Cardiac septum (tissue), 1 donor: Measurements from ENCODE around the gene CD79B. TPM values are rescaled to one million over a fixed set of nuclear protein-coding genes. Genes with fewer than 3 reads are reported as not detected.
"Not testable (repeated sequence)": the region's sequence is repeated elsewhere in the genome, so short reads cannot be mapped to it uniquely, and the experiment has no call there.

ENCODE experiments used
- DNase-seq: peaks from one replicate; pipeline ENCODE4 v3.0.0-alpha.2; 2020; ENCODE audit warnings: low spot score
- intact Hi-C: fragments of 100-400 bp; cut with DNase I; formaldehyde crosslinking; loops from one replicate; pipeline ENCODE4 v1.14.0; 2022
- total RNA-seq: library from RNA; stranded (reverse); fragmentation: NEBNext Ultra II Directional; extraction: Animal tissue kit (Norgen Biotek cat#: 25700); gene quantifications from one replicate; pipeline ENCODE4 v1.2.1, GENCODE V29; 2021
- donor health status: DM: no; HTN: no; CAD: no.

The CD79B gene
- total RNA-seq, 1 donor from 2014 or later, result 2.7 TPM

DNA sequence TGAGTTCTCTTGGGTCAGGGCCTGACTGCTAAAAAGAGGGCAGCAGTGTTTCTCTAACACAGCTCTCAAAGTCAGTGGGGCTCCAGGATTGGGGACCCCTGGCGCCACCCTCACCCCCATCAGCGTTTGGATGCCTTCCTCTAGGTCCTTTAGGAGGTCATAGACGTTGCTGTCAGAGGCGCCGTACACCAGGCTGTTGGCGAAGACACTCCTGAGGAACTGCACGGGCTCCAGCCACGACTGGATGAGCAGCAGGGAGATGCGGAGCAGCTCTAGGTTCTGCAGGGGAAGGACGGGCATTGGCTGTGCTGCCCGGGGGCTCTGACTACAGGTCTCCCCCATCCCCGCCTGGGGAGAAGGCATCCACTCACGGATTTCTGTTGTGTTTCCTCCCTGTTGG is 14.5 kb downstream of the CD79B start:
- intact Hi-C loops, result loop anchor here (2.0 to 5.0 kb wide), 3 partner anchors 73 to 215 kb away; partner anchors contain the start of gene ERN1
- no peak for DNase-seq

DNA sequence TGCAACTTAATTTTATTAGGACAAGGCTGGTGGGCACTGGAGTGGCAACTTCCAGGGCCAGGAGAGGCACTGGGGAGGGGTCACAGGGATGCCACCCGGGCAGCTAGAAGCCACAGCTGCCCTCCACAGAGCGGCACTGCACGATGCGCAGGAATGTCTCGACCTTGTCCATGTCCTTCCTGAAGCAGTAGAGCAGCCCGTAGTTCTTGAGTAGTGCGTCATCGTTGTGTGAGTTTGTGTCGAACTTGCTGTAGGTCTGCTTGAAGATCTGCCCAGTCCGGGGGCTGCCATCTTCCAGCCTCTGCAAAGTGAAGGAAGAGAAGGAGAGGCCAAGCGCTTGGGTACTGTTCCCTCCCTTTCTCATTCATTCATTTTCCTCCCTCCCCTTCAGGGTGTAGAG is 14.9 kb downstream of the CD79B start:
- DNase-seq, result peak; percentile 35
- intact Hi-C loops, result loop anchor here (5.0 kb wide), 1 partner anchor 215 kb away; the partner anchor contains the start of gene ERN1

DNA sequence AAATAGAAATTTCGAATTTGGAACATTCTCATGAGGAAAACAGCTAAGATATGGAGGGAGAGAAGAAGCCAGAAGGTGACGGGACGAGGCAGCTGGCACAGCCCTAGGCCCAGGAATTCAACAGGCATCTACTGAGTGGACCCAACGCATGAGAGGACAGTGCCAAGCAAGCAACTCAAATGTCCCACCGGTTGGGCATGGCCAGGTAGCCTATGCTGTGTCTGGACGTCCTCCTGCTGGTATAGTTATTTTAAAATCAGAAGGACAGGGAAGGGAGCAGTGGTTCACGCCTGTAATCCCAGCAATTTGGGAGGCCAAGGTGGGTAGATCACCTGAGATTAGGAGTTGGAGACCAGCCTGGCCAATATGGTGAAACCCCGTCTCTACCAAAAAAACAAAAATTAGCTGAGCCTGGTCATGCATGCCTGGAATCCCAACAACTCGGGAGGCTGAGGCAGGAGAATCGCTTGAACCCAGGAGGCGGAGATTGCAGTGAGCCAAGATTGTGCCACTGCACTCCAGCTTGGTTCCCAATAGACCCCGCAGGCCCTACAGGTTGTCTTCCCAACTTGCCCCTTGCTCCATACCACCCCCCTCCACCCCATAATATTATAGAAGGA is 15.5 kb downstream of the CD79B start:
- intact Hi-C loops, result loop anchor here (5.0 kb wide), 1 partner anchor 216 kb away; the partner anchor contains the start of gene ERN1
- DNase-seq, result peak; percentile 36

- intact Hi-C loops, result loop anchor here (5.0 kb wide), 1 partner anchor 217 kb away; the partner anchor contains the start of gene ERN1
- DNase-seq, result peak; percentile 19
These were observed 16.4 kb downstream of the CD79B start for GRCh38 chr17:63915753-63916152.

GRCh38 chr17:63914471-63914870 is 17.7 kb downstream of the CD79B start:
- intact Hi-C loops, result no loop called here
- DNase-seq, result no peak

- peak; percentile 41 for DNase-seq
- intact Hi-C loops, result no loop called here
These were observed 20.5 kb downstream of the CD79B start for GRCh38 chr17:63911657-63912100.

DNA sequence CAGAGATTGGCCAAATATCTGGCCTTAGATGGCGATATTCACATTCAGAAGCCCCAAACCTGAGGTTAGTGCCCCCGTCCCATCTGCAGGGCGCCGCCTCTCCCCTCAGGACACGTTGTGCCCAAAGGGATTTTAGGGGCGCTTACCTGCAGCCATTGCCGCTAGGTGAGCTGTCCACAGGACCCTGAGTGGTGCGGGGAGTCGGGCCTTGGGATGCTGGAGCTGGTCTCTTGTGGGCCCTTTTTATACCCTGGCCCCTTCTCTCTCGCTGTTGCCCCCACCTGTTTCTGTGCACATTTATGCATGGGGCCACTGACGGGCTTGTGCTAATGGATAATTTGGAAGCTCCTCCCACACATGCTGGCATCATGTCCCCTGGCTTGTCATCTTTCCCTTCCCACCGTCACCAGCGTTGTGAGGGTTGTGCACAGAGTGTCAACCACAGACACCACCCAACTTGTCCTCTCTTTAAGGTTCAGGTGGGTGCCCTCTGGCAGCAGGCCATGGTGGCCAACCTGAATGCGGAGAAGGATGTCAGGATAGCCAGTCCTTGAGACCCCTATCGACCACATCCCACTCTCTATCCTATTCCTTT is 21.0 kb downstream of the CD79B start, which contains the start of gene CSHL1:
Gene CSHL1, minus strand, starts transcription at position 218 of the 595 bp plus-strand sequence. Its CDS starts 62 bp downstream, at position 156.
- DNase-seq, result peak; percentile 44
- intact Hi-C loops, result no loop called here

GRCh38 chr17:63910096-63910495 is 22.0 kb downstream of the CD79B start:
- peak; percentile 72 for DNase-seq
- intact Hi-C loops, result no loop called here

DNA sequence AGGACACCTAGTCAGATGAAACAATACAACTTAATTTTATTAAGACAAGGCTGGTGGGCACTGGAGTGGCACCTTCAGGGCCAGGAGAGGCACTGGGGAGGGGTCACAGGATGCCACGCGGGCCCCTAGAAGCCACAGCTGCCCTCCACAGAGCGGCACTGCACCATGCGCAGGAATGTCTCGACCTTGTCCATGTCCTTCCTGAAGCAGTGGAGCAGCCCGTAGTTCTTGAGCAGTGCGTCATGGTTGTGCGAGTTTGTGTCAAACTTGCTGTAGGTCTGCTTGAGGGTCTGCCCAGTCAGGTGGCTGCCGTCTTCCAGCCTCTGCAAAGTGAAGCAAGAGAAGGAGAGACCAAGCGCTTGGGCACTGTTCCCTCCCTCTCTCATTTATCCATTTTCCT is 22.5 kb downstream of the CD79B start:
- DNase-seq, result peak; percentile 63
- intact Hi-C loops, result not testable (repeated sequence)

DNA sequence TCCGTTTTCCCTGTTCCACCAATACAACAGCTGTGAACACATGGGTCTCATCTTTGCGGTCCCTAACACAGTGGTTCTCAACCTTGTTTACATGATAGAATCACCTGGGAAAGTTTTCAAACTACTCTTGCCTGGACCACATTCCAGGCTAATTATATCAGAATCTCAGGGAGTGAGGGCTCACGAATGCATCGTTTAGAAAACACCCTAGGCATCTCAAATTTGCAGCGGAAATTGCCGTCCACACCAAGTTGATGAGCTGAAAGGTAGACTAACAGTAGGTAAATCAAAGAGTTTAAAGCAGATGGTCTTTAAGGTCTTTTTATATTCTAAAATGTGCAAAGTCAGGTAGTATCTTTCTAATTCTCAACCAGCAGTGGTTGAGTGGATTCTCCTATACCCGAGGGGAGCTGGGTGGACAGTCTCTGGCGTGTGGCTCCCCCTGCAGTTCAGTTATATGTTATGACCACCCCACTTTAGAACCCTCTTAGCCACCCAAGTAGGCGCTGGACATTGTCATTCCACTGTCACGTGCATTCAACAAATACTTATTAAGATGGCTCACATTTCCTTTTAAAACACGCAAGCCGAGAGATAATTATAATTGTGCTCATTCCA is 24.9 kb downstream of the CD79B start:
- intact Hi-C loops, result not testable (repeated sequence)

GRCh38 chr17:63904796-63905195 is 27.3 kb downstream of the CD79B start:
- intact Hi-C loops, DNase-seq: not testable (repeated sequence)

More for the DNA sequence above, 24.9 kb downstream of the CD79B start:
- not testable (repeated sequence) for DNase-seq

GRCh38 chr17:63903787-63904201 is 28.3 kb downstream of the CD79B start:
- intact Hi-C loops, DNase-seq: not testable (repeated sequence)

DNA sequence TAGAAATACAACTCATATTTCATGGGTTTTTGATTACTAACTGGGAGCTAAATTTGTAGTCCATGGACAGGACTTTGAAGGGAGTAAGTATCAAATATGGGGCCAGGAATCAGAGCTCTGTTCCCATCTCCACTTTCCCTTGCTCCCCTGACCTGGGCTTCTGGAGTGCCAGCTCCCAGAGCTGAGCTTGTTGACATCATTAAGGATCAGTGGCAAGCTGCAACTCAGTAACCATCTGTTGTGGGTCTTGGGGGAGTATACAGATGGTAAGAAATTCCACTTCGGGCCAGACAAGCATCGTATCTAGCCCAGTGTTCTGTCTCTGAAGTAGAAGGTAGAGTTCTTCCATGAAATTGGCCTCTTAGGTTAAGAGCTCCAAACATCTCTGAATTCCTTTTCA is 30.2 kb downstream of the CD79B start:
- DNase-seq, intact Hi-C loops: not testable (repeated sequence)

GRCh38 chr17:63898899-63899798 is 33.0 kb downstream of the CD79B start:
- DNase-seq, intact Hi-C loops: not testable (repeated sequence)

GRCh38 chr17:63896524-63897354 is 35.4 kb downstream of the CD79B start, which contains the start of gene CSH1:
Gene CSH1, minus strand, starts transcription at chr17:63896574. Its CDS starts 63 bp downstream, at chr17:63896511.
- intact Hi-C loops, result not testable (repeated sequence)
- DNase-seq, result peak; percentile 20

DNA sequence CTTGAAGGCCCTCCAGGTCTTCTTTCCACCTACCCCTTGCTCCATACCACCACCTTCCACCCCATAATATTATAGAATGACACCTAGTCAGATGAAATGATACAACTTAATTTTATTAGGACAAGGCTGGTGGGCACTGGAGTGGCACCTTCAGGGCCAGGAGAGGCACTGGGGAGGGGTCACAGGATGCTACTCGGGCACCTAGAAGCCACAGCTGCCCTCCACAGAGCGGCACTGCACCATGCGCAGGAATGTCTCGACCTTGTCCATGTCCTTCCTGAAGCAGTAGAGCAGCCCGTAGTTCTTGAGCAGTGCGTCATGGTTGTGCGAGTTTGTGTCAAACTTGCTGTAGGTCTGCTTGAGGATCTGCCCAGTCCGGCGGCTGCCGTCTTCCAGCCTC is 37.3 kb downstream of the CD79B start:
- DNase-seq, intact Hi-C loops: not testable (repeated sequence)

DNA sequence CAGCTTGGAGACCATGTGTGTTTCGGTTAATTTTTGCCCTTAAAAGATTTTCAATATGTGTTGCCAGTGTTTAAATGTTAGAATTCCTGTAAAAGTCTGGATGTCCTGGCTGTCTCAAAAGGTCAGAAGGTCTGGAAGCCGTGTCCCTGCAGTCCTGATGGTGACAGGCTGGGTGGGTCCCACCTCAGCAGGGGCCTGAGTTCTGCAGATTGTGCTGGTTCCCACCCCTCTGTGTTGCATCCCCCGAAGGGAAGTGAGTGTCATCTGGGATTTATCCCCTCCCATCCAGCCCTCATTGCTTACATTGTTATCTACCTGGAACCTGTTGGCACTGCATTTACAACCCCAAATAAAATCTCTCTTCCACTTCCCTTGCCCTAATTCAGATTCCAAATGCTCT is 38.1 kb downstream of the CD79B start:
- intact Hi-C loops, result not testable (repeated sequence)

GRCh38 chr17:63892316-63893037 is 39.7 kb downstream of the CD79B start:
- intact Hi-C loops, DNase-seq: not testable (repeated sequence)

More for the DNA sequence above, 38.1 kb downstream of the CD79B start:
- peak; percentile 20 for DNase-seq
